Mesenchymal stem cell (in vitro differentiated cells and primary cell): ENCODE results near the gene P2RY11.
A peak's percentile ranks its signal among the peaks of the same experiment; 100 is the strongest.

ENCODE experiments used
- DNase-seq: peaks from one replicate; pipeline ENCODE4 v3.0.0-alpha.2; 2013
- H2AFZ ChIP-seq: one replicate; pipeline ENCODE4 v1.6.1; 2013; ENCODE audit warnings: low read depth, mild to moderate bottlenecking, control low read depth, inconsistent platforms, low read length, moderate library complexity
- H2AK5ac ChIP-seq: 2 replicates; pipeline ENCODE4 v1.6.1; 2013; ENCODE audit warnings: low read length, moderate library complexity, mild to moderate bottlenecking, inconsistent platforms; ENCODE audit not compliant: severe bottlenecking
- H2BK120ac ChIP-seq: one replicate; pipeline ENCODE4 v1.6.1; 2013; ENCODE audit warnings: low read depth, mild to moderate bottlenecking, inconsistent platforms, low read length, moderate library complexity
- H2BK12ac ChIP-seq, 2 experiments: one replicate each; pipeline ENCODE4 v1.6.1; 2013; ENCODE audit warnings: inconsistent platforms in 2 of 2, low read length in 2 of 2, mild to moderate bottlenecking in 2 of 2, moderate library complexity in 2 of 2, control low read depth in 1 of 2
- H2BK15ac ChIP-seq: one replicate; pipeline ENCODE4 v1.6.1; 2013; ENCODE audit warnings: mild to moderate bottlenecking, low read depth, inconsistent platforms; ENCODE audit not compliant: poor library complexity, severe bottlenecking
- H2BK5ac ChIP-seq: 2 replicates; pipeline ENCODE4 v1.6.1; 2013; ENCODE audit warnings: low read depth, mild to moderate bottlenecking, low read length, control low read depth, inconsistent platforms; ENCODE audit not compliant: poor library complexity, severe bottlenecking
- H3K14ac ChIP-seq, 2 experiments: one replicate each; pipeline ENCODE4 v1.6.1; 2013; ENCODE audit warnings: inconsistent platforms in 2 of 2, low read length in 2 of 2, control low read depth in 1 of 2, mild to moderate bottlenecking in 1 of 2, moderate library complexity in 1 of 2
- H3K18ac ChIP-seq, 2 experiments: one replicate each; pipeline ENCODE4 v1.6.1; 2013; ENCODE audit warnings: inconsistent platforms in 2 of 2, low read length in 2 of 2, control low read depth in 1 of 2, low read depth in 1 of 2, mild to moderate bottlenecking in 1 of 2
- H3K23ac ChIP-seq, 2 experiments: one replicate each; pipeline ENCODE4 v1.6.1; 2013; ENCODE audit warnings: inconsistent platforms in 2 of 2, low read length in 2 of 2, mild to moderate bottlenecking in 2 of 2, moderate library complexity in 2 of 2, control low read depth in 1 of 2
- H3K27ac ChIP-seq: 2 replicates; pipeline ENCODE4 v1.5.1; 2013; ENCODE audit warnings: mild to moderate bottlenecking, moderate library complexity, low read length, control low read depth, inconsistent platforms; ENCODE audit not compliant: poor library complexity, severe bottlenecking
- H3K27me3 ChIP-seq, 2 experiments: 2 replicates each; pipeline versions ENCODE4 v1.6.1 to v1.7.0; 2013; ENCODE audit warnings: low read length in 2 of 2, mild to moderate bottlenecking in 2 of 2, moderate library complexity in 2 of 2, control low read depth in 1 of 2, inconsistent platforms in 1 of 2; ENCODE audit not compliant: control insufficient read depth in 1 of 2, insufficient read depth in 1 of 2
- H3K36me3 ChIP-seq, 2 experiments: 2 replicates each; pipeline versions ENCODE4 v1.6.1 to v1.7.0; 2013; ENCODE audit warnings: low read length in 2 of 2, control low read depth in 1 of 2, inconsistent platforms in 1 of 2, low read depth in 1 of 2, mild to moderate bottlenecking in 1 of 2; ENCODE audit not compliant: insufficient read depth in 2 of 2, control insufficient read depth in 1 of 2
- H3K4ac ChIP-seq, 2 experiments: one replicate each; pipeline ENCODE4 v1.6.1; 2013; ENCODE audit warnings: inconsistent platforms in 2 of 2, low read length in 2 of 2, mild to moderate bottlenecking in 2 of 2, moderate library complexity in 2 of 2, control low read depth in 1 of 2, low read depth in 1 of 2
- H3K4me1 ChIP-seq: 2 replicates; pipeline ENCODE4 v1.6.1; 2013; ENCODE audit warnings: low read depth, low read length, control low read depth; ENCODE audit not compliant: control insufficient read depth, insufficient read depth
- H3K4me2 ChIP-seq: 2 replicates; pipeline ENCODE4 v1.6.1; 2013; ENCODE audit warnings: low read length, mild to moderate bottlenecking, inconsistent platforms; ENCODE audit not compliant: poor library complexity, severe bottlenecking
- H3K4me3 ChIP-seq, 2 experiments: 2 replicates each; pipeline versions ENCODE4 v1.5.1 to v1.7.0; 2013; ENCODE audit warnings: low read length in 2 of 2, mild to moderate bottlenecking in 2 of 2, control low read depth in 1 of 2, low read depth in 1 of 2; ENCODE audit not compliant: insufficient read depth in 1 of 2
- H3K79me1 ChIP-seq: replicated peaks from 2 replicates; pipeline ENCODE4 v1.6.1; 2013; ENCODE audit warnings: mild to moderate bottlenecking, control low read depth, low read length, inconsistent platforms; ENCODE audit not compliant: poor library complexity, severe bottlenecking
- H3K9ac ChIP-seq: 2 replicates; pipeline ENCODE4 v1.7.0; 2013; ENCODE audit warnings: mild to moderate bottlenecking, low read length, moderate library complexity
- H3K9me3 ChIP-seq: 2 replicates; pipeline ENCODE4 v1.7.0; 2013; ENCODE audit warnings: mild to moderate bottlenecking, low read length; ENCODE audit not compliant: control insufficient read depth
- H4K8ac ChIP-seq: one replicate; pipeline ENCODE4 v1.6.1; 2013; ENCODE audit warnings: inconsistent platforms, mild to moderate bottlenecking, low read length, moderate library complexity
- H4K91ac ChIP-seq: one replicate; pipeline ENCODE4 v1.6.1; 2013; ENCODE audit warnings: mild to moderate bottlenecking, low read length, inconsistent platforms
- WGBS: methylation state at CpG from one replicate; pipeline ENCODE4 v1.1.7; 2013; ENCODE audit warnings: mixed read lengths; 5-methylcytosine and 5-hydroxymethylcytosine counted together

Gene P2RY11

GRCh38 chr19:10102787-10103236 is 8.7 kb upstream of the P2RY11 start:
- peak overlapping the region; percentile 51 for H2AFZ ChIP-seq
- H3K27ac ChIP-seq, result no peak overlapping the region
- DNase-seq, result no peak
- H2BK120ac ChIP-seq, result no peak overlapping the region
- no peak overlapping the region for H3K4ac ChIP-seq
- no peak overlapping the region for H2BK5ac ChIP-seq
- peaks cover 6 to 7% of the 10 kb centered on the region in 2 experiments for H3K36me3 ChIP-seq
- 75% methylated on average over 7 of the region's 7 CpGs for WGBS
- no peak overlapping the region for H4K91ac ChIP-seq
- peaks cover 12% of the 10 kb centered on the region for H3K4me1 ChIP-seq
- no peak overlapping the region for H2BK15ac ChIP-seq
- H3K27me3 ChIP-seq, result peaks cover 0 to 4% of the 10 kb centered on the region in 2 experiments
- H3K9me3 ChIP-seq, result no peaks in the 10 kb centered on the region
- peak overlapping the region in 1 of 2 experiments; percentile 31 for H3K14ac ChIP-seq
- no peak overlapping the region for H3K18ac ChIP-seq
- H3K4me3 ChIP-seq, result no peak overlapping the region
- no peak overlapping the region for H2AK5ac ChIP-seq
- H3K9ac ChIP-seq, result no peak overlapping the region
- peak overlapping the region in 1 of 2 experiments; percentile 31 for H3K23ac ChIP-seq
- H3K4me2 ChIP-seq, result no peak overlapping the region
- H3K79me1 ChIP-seq, result peaks cover 6% of the 10 kb centered on the region
- no peak overlapping the region for H2BK12ac ChIP-seq
- H4K8ac ChIP-seq, result no peak overlapping the region

GRCh38 chr19:10104130-10104513 is 7.4 kb upstream of the P2RY11 start:
- no peak overlapping the region for H4K8ac ChIP-seq
- no peak overlapping the region for H2AK5ac ChIP-seq
- peaks cover 14% of the 10 kb centered on the region for H3K79me1 ChIP-seq
- no peak overlapping the region for H3K27ac ChIP-seq
- no peak overlapping the region for H3K4me3 ChIP-seq
- H3K4ac ChIP-seq, result no peak overlapping the region
- H3K14ac ChIP-seq, result no peak overlapping the region
- no peak overlapping the region for H3K18ac ChIP-seq
- H3K4me1 ChIP-seq, result peaks cover 15% of the 10 kb centered on the region
- no peak overlapping the region for H2AFZ ChIP-seq
- H2BK12ac ChIP-seq, result no peak overlapping the region
- H3K9me3 ChIP-seq, result no peaks in the 10 kb centered on the region
- no peak for DNase-seq
- H3K4me2 ChIP-seq, result no peak overlapping the region
- H3K27me3 ChIP-seq, result peaks cover 0 to 4% of the 10 kb centered on the region in 2 experiments
- H2BK15ac ChIP-seq, result no peak overlapping the region
- H3K23ac ChIP-seq, result no peak overlapping the region
- peaks cover 17 to 20% of the 10 kb centered on the region in 2 experiments for H3K36me3 ChIP-seq
- no peak overlapping the region for H2BK120ac ChIP-seq
- no peak overlapping the region for H4K91ac ChIP-seq
- no peak overlapping the region for H3K9ac ChIP-seq
- no peak overlapping the region for H2BK5ac ChIP-seq

- Histone ChIP-seq H3K14ac (no peak overlapping the region), H3K18ac (peak overlapping the region in 1 of 2 experiments; percentile 66), H3K27me3 (peaks cover 0 to 4% of the 10 kb centered on the region in 2 experiments), H4K91ac (no peak overlapping the region), H3K36me3 (peaks cover 24 to 28% of the 10 kb centered on the region in 2 experiments), H3K4me3 (no peak overlapping the region), H2BK15ac (no peak overlapping the region), H3K79me1 (peaks cover 22% of the 10 kb centered on the region), H3K4me2 (no peak overlapping the region), H2AK5ac (no peak overlapping the region), H3K27ac (no peak overlapping the region), H3K23ac (no peak overlapping the region), H3K9me3 (no peaks in the 10 kb centered on the region), H3K9ac (no peak overlapping the region), H2BK5ac (no peak overlapping the region), H2BK12ac (peak overlapping the region in 1 of 2 experiments; percentile 54), H2AFZ (no peak overlapping the region), H3K4me1 (peaks cover 15% of the 10 kb centered on the region), H2BK120ac (no peak overlapping the region), H4K8ac (no peak overlapping the region), H3K4ac (no peak overlapping the region)
- 83% methylated on average over 14 of the region's 15 CpGs for WGBS
- DNase-seq, result no peak
Observed at GRCh38 chr19:10104665-10105508, 6.6 kb upstream of the P2RY11 start.

- Histone ChIP-seq H3K23ac (no peak overlapping the region), H4K8ac (peak overlapping the region; percentile 29), H3K4me2 (peak overlapping the region; percentile 34), H2BK15ac (no peak overlapping the region), H2AK5ac (no peak overlapping the region), H2BK120ac (no peak overlapping the region), H3K79me1 (peaks cover 28% of the 10 kb centered on the region), H3K14ac (no peak overlapping the region), H3K18ac (peak overlapping the region; percentile 16 to 38), H3K9me3 (no peaks in the 10 kb centered on the region), H3K4ac (peak overlapping the region in 1 of 2 experiments; percentile 11), H3K4me3 (peak overlapping the region; percentile 27 to 94), H2BK5ac (no peak overlapping the region), H3K27ac (no peak overlapping the region), H3K9ac (peak overlapping the region; percentile 92), H3K36me3 (peaks cover 31 to 35% of the 10 kb centered on the region in 2 experiments), H2AFZ (no peak overlapping the region), H2BK12ac (peak overlapping the region in 1 of 2 experiments; percentile 49), H3K4me1 (peaks cover 15% of the 10 kb centered on the region), H3K27me3 (peaks cover 0 to 4% of the 10 kb centered on the region in 2 experiments), H4K91ac (peak overlapping the region; percentile 2)
- DNase-seq, result no peak
- 62% methylated on average over 16 of the region's 16 CpGs for WGBS
Observed at GRCh38 chr19:10105509-10106099, 5.9 kb upstream of the P2RY11 start.
